Measurements from ENCODE around the gene KLHDC2.
"Not testable (repeated sequence)": the region's sequence is repeated elsewhere in the genome, so short reads cannot be mapped to it uniquely, and the experiment has no call there.

Gene KLHDC2

GRCh38 chr14:49778421-49778820 is 10.5 kb downstream of the KLHDC2 start:
- DNase-seq (ENCODE audit: low spot score) (no peak), ATAC-seq (ENCODE audit: low read depth) (no peak)
- Histone ChIP-seq H3K4me1 (ENCODE audit: insufficient read depth, poor library complexity, severe bottlenecking) (no peaks in the 10 kb centered on the region), H3K27ac (ENCODE audit: poor library complexity, severe bottlenecking) (no peak overlapping the region), H3K9me3 (ENCODE audit: severe bottlenecking) (no peaks in the 10 kb centered on the region), H3K36me3 (ENCODE audit: low read depth) (peaks cover 84% of the 10 kb centered on the region), H3K4me3 (ENCODE audit: severe bottlenecking) (no peak overlapping the region), H3K27me3 (ENCODE audit: insufficient read depth, poor library complexity, severe bottlenecking) (no peaks in the 10 kb centered on the region)
- no peak for TF ChIP-seq CTCF (IDR thresholded peaks at IDR 0.05; ENCODE audit: poor library complexity, severe bottlenecking)

DNA sequence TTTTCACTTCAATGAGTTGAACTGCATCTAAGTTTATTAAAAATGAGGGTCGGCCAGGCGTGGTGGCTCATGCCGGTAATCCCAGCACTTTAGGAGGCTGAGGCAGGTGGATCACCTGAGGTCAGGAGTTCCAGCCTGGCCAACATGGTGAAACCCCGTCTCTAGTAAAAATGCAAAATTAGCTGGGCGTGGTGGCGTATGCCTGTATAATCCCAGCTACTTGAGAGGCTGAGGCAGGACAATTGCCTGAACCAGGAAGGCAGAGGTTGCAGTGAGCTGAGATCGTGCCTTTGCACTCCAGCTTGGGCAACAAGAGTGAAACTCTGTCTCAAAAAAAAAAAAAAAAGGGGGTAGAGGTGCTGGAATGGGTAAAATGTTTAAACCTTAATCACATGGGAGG is 13.1 kb downstream of the KLHDC2 start:
- not testable (repeated sequence) for ATAC-seq (ENCODE audit: low read depth); H3K27ac ChIP-seq (ENCODE audit: poor library complexity, severe bottlenecking); DNase-seq (ENCODE audit: low spot score); H3K4me1 ChIP-seq (ENCODE audit: insufficient read depth, poor library complexity, severe bottlenecking); H3K27me3 ChIP-seq (ENCODE audit: insufficient read depth, poor library complexity, severe bottlenecking); H3K4me3 ChIP-seq (ENCODE audit: severe bottlenecking); H3K9me3 ChIP-seq (ENCODE audit: severe bottlenecking)
- H3K36me3 ChIP-seq (ENCODE audit: low read depth): peaks cover 89% of the 10 kb centered on the region

- Histone ChIP-seq H3K36me3 (ENCODE audit: low read depth) (peaks cover 93% of the 10 kb centered on the region), H3K27ac (ENCODE audit: poor library complexity, severe bottlenecking) (no peak overlapping the region), H3K4me1 (ENCODE audit: insufficient read depth, poor library complexity, severe bottlenecking) (no peaks in the 10 kb centered on the region), H3K27me3 (ENCODE audit: insufficient read depth, poor library complexity, severe bottlenecking) (no peaks in the 10 kb centered on the region), H3K9me3 (ENCODE audit: severe bottlenecking) (no peaks in the 10 kb centered on the region), H3K4me3 (ENCODE audit: severe bottlenecking) (no peak overlapping the region)
- no peak for TF ChIP-seq CTCF (IDR thresholded peaks at IDR 0.05; ENCODE audit: poor library complexity, severe bottlenecking)
- ATAC-seq (ENCODE audit: low read depth) (no peak), DNase-seq (ENCODE audit: low spot score) (no peak)
Measured at GRCh38 chr14:49783394-49784014, 15.6 kb downstream of the KLHDC2 start.

DNA sequence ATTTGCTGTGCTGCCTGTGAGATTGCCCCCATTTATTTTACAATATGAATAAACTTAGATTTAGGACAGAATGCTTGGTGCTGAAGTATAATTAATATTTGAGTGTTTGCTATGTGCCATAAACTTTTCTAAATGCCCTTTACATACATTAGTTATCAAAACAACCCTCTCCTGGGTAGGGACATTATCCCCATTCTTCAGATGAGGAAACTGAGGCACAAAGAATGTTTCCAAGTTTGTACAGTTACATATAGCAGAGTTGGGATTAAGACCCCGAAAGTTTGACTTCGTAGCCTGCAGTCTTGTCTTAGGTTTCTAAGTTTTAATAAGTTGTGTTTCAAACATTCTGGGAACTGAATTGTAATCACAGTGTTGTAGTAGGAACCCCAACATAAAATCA is 18.4 kb downstream of the KLHDC2 start:
- no peaks in the 10 kb centered on the region for H3K4me1 ChIP-seq (ENCODE audit: insufficient read depth, poor library complexity, severe bottlenecking)
- no peaks in the 10 kb centered on the region for H3K9me3 ChIP-seq (ENCODE audit: severe bottlenecking)
- TF ChIP-seq CTCF (IDR thresholded peaks at IDR 0.05; ENCODE audit: poor library complexity, severe bottlenecking): no peak
- ATAC-seq (ENCODE audit: low read depth) (no peak), DNase-seq (ENCODE audit: low spot score) (no peak)
- H3K27me3 ChIP-seq (ENCODE audit: insufficient read depth, poor library complexity, severe bottlenecking): no peaks in the 10 kb centered on the region
- H3K4me3 ChIP-seq (ENCODE audit: severe bottlenecking): no peak overlapping the region
- no peak overlapping the region for H3K27ac ChIP-seq (ENCODE audit: poor library complexity, severe bottlenecking)
- peaks cover 97% of the 10 kb centered on the region for H3K36me3 ChIP-seq (ENCODE audit: low read depth)

DNA sequence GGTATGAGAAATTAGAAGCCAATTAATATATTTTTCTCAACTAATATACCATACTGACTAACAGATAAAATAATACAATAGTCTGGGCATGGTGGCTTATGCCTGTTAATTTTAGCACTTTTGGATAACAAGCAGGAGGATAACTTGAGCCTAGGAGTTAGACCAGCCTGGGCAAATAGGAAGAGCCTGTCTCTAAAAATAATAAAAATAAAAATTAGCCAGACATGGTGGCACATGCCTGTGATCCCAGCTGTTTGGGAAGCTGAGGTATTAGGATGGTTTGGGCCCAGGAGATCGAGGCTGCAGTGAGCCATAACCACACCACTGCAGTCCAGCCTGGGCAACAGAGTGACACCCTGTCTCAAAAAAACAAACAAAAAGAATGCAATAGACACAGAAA is 24.7 kb downstream of the KLHDC2 start:
- Histone ChIP-seq H3K4me1 (ENCODE audit: insufficient read depth, poor library complexity, severe bottlenecking) (no peaks in the 10 kb centered on the region), H3K4me3 (ENCODE audit: severe bottlenecking) (no peak overlapping the region), H3K36me3 (ENCODE audit: low read depth) (peaks cover 96% of the 10 kb centered on the region), H3K27ac (ENCODE audit: poor library complexity, severe bottlenecking) (no peak overlapping the region), H3K27me3 (ENCODE audit: insufficient read depth, poor library complexity, severe bottlenecking) (no peaks in the 10 kb centered on the region), H3K9me3 (ENCODE audit: severe bottlenecking) (no peaks in the 10 kb centered on the region)
- DNase-seq (ENCODE audit: low spot score): no peak
- no peak for ATAC-seq (ENCODE audit: low read depth)
- no peak for TF ChIP-seq CTCF (IDR thresholded peaks at IDR 0.05; ENCODE audit: poor library complexity, severe bottlenecking)
